H1 (cell line): ENCODE measurements around the gene RFXANK. TPM values are rescaled to one million over a fixed set of nuclear protein-coding genes. Genes with fewer than 3 reads are reported as not detected.
A peak's percentile ranks its signal among the peaks of the same experiment; 100 is the strongest.

ENCODE experiments used
- CREB1 ChIP-seq: IDR thresholded peaks from 2 replicates; pipeline ENCODE4 v1.6.1; 2012; ENCODE audit warnings: inconsistent platforms
- NRF1 ChIP-seq: IDR thresholded peaks from 2 replicates; pipeline ENCODE4 v1.6.1; 2011; ENCODE audit warnings: mild to moderate bottlenecking, low read depth, low read length, improper control_type of control experiment
- RAD21 ChIP-seq, 2 experiments: IDR thresholded peaks in 1 of 2; conservative IDR thresholded peaks in 1 of 2; 2 replicates each; pipeline ENCODE4 v1.6.1; 2011; ENCODE audit warnings: low read depth in 2 of 2, low read length in 2 of 2, improper control_type of control experiment in 1 of 2, inconsistent platforms in 1 of 2, mild to moderate bottlenecking in 1 of 2, moderate library complexity in 1 of 2
- SP4 ChIP-seq: IDR thresholded peaks from 2 replicates; pipeline ENCODE4 v1.6.1; 2012; ENCODE audit warnings: low read length, inconsistent platforms
- YY1 ChIP-seq: IDR thresholded peaks from 2 replicates; pipeline ENCODE4 v1.6.1; 2011; ENCODE audit warnings: low read depth, mild to moderate bottlenecking, low read length
- ZNF274 ChIP-seq: IDR thresholded peaks from 2 replicates; pipeline ENCODE4 v1.7.0; 2012; ENCODE audit warnings: low read length, borderline replicate concordance; ENCODE audit errors: extremely low read depth
- polyA plus RNA-seq, 7 experiments: library from polyadenylated mRNA; depleted of rRNA in 3 of 7; stranded (reverse) in 5 of 7; unstranded in 2 of 7; fragments of >200 nt in 5 of 7; fragments of 200-250 nt in 2 of 7; gene quantifications; 1 replicate in 5 of 7; 2 replicates in 1 of 7; 4 replicates in 1 of 7; pipeline versions ENCODE4 v1.2.1 to v1.2.3, GENCODE V29; 2011 to 2013; ENCODE audit warnings: missing spikeins in 2 of 7, mixed read lengths in 2 of 7
- total RNA-seq: library from RNA; stranded (reverse); fragmentation: NEBNext Ultra II Directional; extraction: Animal tissue kit (Norgen Biotek cat#: 25700); gene quantifications from 2 replicates; pipeline ENCODE4 v1.2.1, GENCODE V29; 2021
- TF ChIP-seq, protein P1 (sequence below): IDR thresholded peaks from 2 replicates; pipeline ENCODE4 v1.6.1; 2012; ENCODE audit warnings: inconsistent platforms
- TF ChIP-seq, protein P2 (sequence below): IDR thresholded peaks from 2 replicates; pipeline ENCODE4 v1.6.1; 2012; ENCODE audit warnings: low read length, inconsistent platforms

RFXANK gene
- total and polyA plus RNA-seq, 2 of the 8 experiments (the other 6 are each of a cell fraction or from before 2014, with no cell fraction given) = 72.9 to 87.5 TPM

DNA sequence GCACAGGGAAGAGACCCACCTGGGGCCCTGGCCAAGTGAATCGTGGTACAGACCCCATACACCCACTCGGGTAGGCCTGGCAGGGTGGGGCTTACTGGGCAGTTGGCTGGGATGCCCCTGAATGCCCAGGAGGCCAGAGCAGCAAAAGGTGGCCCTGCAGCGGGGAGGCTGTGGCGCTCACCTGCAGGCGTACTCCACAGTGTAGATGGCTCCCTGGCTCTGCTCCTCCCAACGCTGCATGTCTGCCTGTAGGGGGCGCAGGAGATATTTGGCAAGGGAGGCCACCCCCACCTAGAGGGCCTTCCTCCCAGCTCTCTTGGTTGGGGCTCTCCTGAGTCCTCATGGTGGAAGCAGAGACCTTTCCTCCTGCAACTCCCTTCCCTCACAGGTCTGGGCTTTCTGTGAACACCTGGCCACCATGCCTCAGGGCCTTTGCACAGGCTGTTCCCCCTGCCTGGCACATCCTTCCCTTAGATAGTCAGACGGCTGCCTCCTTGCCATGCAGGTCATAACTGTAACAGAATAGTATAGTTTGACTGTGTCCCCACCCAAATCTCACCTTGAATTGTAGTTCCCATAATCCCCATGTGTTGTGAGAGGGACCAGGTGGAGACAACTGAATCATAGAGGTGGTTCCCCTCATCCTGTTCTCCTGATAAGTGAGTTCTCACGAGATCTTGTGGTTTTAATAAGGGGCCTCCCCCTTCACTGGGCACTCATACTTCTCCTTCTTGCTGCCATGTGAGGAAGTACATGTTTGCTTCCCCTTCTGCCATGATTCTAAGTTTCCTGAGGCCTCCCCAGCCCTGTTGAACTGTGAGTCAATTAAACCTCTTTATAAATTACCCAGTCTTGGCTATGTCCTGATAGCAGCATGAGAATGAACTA is 6.0 kb upstream of the RFXANK start (continued):
- peak; percentile 76 to 83 for TF ChIP-seq RAD21 (IDR thresholded peaks at IDR 0.05 in 1 of 2, conservative IDR thresholded peaks at IDR 0.05 in 1 of 2; ENCODE audit: low read depth in 2 of 2, low read length in 2 of 2)
- peak; percentile 68 for TF ChIP-seq YY1
- no peak for TF ChIP-seq SP4
- TF ChIP-seq CREB1 = peak; percentile 35; the same call in 1 of the 2 replicates
- TF ChIP-seq, protein P1, sequence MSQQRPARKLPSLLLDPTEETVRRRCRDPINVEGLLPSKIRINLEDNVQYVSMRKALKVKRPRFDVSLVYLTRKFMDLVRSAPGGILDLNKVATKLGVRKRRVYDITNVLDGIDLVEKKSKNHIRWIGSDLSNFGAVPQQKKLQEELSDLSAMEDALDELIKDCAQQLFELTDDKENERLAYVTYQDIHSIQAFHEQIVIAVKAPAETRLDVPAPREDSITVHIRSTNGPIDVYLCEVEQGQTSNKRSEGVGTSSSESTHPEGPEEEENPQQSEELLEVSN = no peak
- no peak for TF ChIP-seq NRF1
- TF ChIP-seq, protein P2, sequence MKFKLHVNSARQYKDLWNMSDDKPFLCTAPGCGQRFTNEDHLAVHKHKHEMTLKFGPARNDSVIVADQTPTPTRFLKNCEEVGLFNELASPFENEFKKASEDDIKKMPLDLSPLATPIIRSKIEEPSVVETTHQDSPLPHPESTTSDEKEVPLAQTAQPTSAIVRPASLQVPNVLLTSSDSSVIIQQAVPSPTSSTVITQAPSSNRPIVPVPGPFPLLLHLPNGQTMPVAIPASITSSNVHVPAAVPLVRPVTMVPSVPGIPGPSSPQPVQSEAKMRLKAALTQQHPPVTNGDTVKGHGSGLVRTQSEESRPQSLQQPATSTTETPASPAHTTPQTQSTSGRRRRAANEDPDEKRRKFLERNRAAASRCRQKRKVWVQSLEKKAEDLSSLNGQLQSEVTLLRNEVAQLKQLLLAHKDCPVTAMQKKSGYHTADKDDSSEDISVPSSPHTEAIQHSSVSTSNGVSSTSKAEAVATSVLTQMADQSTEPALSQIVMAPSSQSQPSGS = no peak
- no peak for TF ChIP-seq ZNF274
